Spleen (tissue), 11 donors: ENCODE data around the gene PDCD4. TPM values are rescaled to one million over a fixed set of nuclear protein-coding genes. Genes with fewer than 3 reads are reported as not detected.

Experiments used
- DNase-seq: peaks from one replicate; pipeline ENCODE4 v3.0.0-alpha.2; 2020
- H3K27ac ChIP-seq, 8 donors: fragments of 200-600 bp; sonication (generic) in 7 of 8; 1 replicate in 4 of 8; 2 replicates in 4 of 8; pipeline versions ENCODE4 v1.5.0 to v1.8.0; 2016 to 2021; ENCODE audit warnings: inconsistent platforms in 4 of 8, mild to moderate bottlenecking in 4 of 8, moderate library complexity in 1 of 8
- H3K27me3 ChIP-seq, 7 donors: fragments of 200-600 bp; sonication (generic) in 6 of 7; replicated peaks in 1 of 7; 1 replicate in 4 of 7; 2 replicates in 3 of 7; pipeline versions ENCODE4 v1.5.0 to v1.8.0; 2016 to 2021; ENCODE audit warnings: inconsistent platforms in 3 of 7, mild to moderate bottlenecking in 1 of 7
- H3K36me3 ChIP-seq, 6 donors: fragments of 200-600 bp; sonication (generic) in 5 of 6; 1 replicate in 4 of 6; 2 replicates in 2 of 6; pipeline versions ENCODE4 v1.5.0 to v1.8.0; 2016 to 2021; ENCODE audit warnings: inconsistent platforms in 2 of 6
- H3K4me1 ChIP-seq, 6 donors: fragments of 200-600 bp; sonication (generic) in 5 of 6; 1 replicate in 3 of 6; 2 replicates in 3 of 6; pipeline versions ENCODE4 v1.5.0 to v1.8.0; 2016 to 2021; ENCODE audit warnings: inconsistent platforms in 3 of 6
- H3K4me3 ChIP-seq, 8 donors: fragments of 200-600 bp; sonication (generic) in 7 of 8; 1 replicate in 4 of 8; 2 replicates in 4 of 8; pipeline versions ENCODE4 v1.5.0 to v1.8.0; 2016 to 2021; ENCODE audit warnings: inconsistent platforms in 4 of 8, mild to moderate bottlenecking in 4 of 8, moderate library complexity in 2 of 8
- H3K9me3 ChIP-seq, 8 donors: fragments of 200-600 bp; sonication (generic) in 7 of 8; 1 replicate in 4 of 8; 2 replicates in 4 of 8; pipeline versions ENCODE4 v1.5.0 to v1.8.0; 2016 to 2021; ENCODE audit warnings: inconsistent platforms in 4 of 8
- CTCF ChIP-seq, 11 experiments: fragments of 200-600 bp in 7 of 11; fragments of 450-650 bp in 4 of 11; sonication (generic) in 4 of 11; IDR thresholded peaks in 8 of 11; conservative IDR thresholded peaks in 3 of 11; 1 replicate in 7 of 11; 2 replicates in 4 of 11; pipeline versions ENCODE4 v1.4.0 to v1.8.0; 2016 to 2021; ENCODE audit warnings: antibody characterized with exemption in 11 of 11, inconsistent platforms in 4 of 11, mild to moderate bottlenecking in 1 of 11
- POLR2A ChIP-seq, 3 donors: fragments of 450-650 bp; IDR thresholded peaks; one replicate each; pipeline ENCODE4 v1.5.1; 2017; ENCODE audit warnings: antibody characterized with exemption in 3 of 3, mild to moderate bottlenecking in 1 of 3
- POLR2AphosphoS5 ChIP-seq, 3 donors: sonication (generic); formaldehyde crosslinking; IDR thresholded peaks; one replicate each; pipeline ENCODE4 v1.5.1; 2017; ENCODE audit warnings: antibody characterized with exemption in 3 of 3
- WGBS, 5 donors: extraction: QIAGEN DNeasy Blood & Tissue Kit in 3 of 5; methylation state at CpG; one replicate each; pipeline versions ENCODE4 v1.1.5 to v1.1.7; 2013 to 2018; 5-methylcytosine and 5-hydroxymethylcytosine counted together
- intact Hi-C: fragments of 100-400 bp; cut with DNase I; formaldehyde crosslinking; loops from one replicate; pipeline ENCODE4 v1.15.0; 2023; ENCODE audit warnings: low total_unique reads
- polyA plus RNA-seq, 3 donors: library from polyadenylated mRNA; stranded (reverse); fragments of 200-250 nt; gene quantifications; one replicate each; pipeline ENCODE4 v1.2.1, GENCODE V29; 2013
- total RNA-seq, 7 donors: library from RNA; depleted of rRNA in 3 of 7; stranded (reverse); fragments of >200 nt in 3 of 7; fragmentation: NEBNext Ultra II Directional in 4 of 7; extraction: Animal tissue kit (Norgen Biotek cat#: 25700) in 4 of 7; gene quantifications; one replicate each; pipeline versions ENCODE4 v1.1.0 to v1.2.1, GENCODE V29; 2016 to 2021
- donor health status: healthy with polysubstance abuse.
- donor health status: DM: no; HTN: no; CAD: no; lungs with moderate emphysema.
- donor health status: DM: no; HTN: no; CAD: no.
- donor health status: Bipolar disorder and iron deficiency.
- donor health status: healthy.
- donor health status: DM: no; HTN: no; CAD: no.
- donor health status: DM: yes; HTN: yes; CAD: no.

Gene PDCD4
- total and polyA plus RNA-seq, 10 donors: 121 to 204 (median 161) TPM

GRCh38 chr10:110881905-110882304 lies 10.2 kb downstream of the PDCD4 start:
- H3K4me3 ChIP-seq: no peak overlapping the region
- peak overlapping the region in 2 of 8 donors; percentile 11 to 37 for H3K27ac ChIP-seq
- 68 to 84% (median 77%) methylated on average over 4 of the region's 4 CpGs for WGBS, 5 donors

DNA sequence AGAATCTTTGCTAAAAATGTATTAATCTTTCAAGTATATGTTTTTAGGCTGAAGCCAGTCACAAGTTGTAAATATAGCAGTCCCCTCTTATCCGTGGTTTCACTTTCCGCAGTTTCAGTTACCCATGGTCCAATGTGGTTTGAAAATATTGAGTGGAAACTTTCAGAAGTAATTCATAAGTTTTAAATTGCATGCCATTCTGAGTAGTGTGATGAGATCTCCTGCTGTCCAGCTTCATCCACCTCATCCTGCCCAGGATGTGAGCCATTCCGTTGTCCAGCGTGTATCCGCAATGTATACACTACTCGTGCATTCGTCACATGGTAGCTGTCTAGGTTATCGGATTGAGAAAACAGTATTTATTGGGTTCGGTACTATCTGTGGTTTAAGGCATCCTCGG lies 12.2 kb downstream of the PDCD4 start:
- H3K27ac ChIP-seq: peak overlapping the region in 6 of 8 donors; percentile 6 to 27 (median 18)
- peak in 1 of 3 donors; percentile 39 for TF ChIP-seq POLR2AphosphoS5 (IDR thresholded peaks at IDR 0.05)
- TF ChIP-seq CTCF (IDR thresholded peaks at IDR 0.05 in 8 of 11, conservative IDR thresholded peaks at IDR 0.05 in 3 of 11): no peak
- TF ChIP-seq POLR2A (IDR thresholded peaks at IDR 0.05): no peak

More at GRCh38 chr10:110881905-110882304, 10.2 kb downstream of the PDCD4 start:
- peaks cover 6 to 100% (median 61%) of the 10 kb centered on the region in 6 donors for H3K4me1 ChIP-seq
- H3K9me3 ChIP-seq: no peaks in the 10 kb centered on the region
- intact Hi-C loops: no loop called here
- DNase-seq: no peak
- no peaks in the 10 kb centered on the region for H3K27me3 ChIP-seq
- peaks cover 0 to 100% (median 64%) of the 10 kb centered on the region in 6 donors for H3K36me3 ChIP-seq
- TF ChIP-seq POLR2AphosphoS5 (IDR thresholded peaks at IDR 0.05): no peak
- no peak for TF ChIP-seq POLR2A (IDR thresholded peaks at IDR 0.05)
- no peak for TF ChIP-seq CTCF (IDR thresholded peaks at IDR 0.05 in 8 of 11, conservative IDR thresholded peaks at IDR 0.05 in 3 of 11)

DNA sequence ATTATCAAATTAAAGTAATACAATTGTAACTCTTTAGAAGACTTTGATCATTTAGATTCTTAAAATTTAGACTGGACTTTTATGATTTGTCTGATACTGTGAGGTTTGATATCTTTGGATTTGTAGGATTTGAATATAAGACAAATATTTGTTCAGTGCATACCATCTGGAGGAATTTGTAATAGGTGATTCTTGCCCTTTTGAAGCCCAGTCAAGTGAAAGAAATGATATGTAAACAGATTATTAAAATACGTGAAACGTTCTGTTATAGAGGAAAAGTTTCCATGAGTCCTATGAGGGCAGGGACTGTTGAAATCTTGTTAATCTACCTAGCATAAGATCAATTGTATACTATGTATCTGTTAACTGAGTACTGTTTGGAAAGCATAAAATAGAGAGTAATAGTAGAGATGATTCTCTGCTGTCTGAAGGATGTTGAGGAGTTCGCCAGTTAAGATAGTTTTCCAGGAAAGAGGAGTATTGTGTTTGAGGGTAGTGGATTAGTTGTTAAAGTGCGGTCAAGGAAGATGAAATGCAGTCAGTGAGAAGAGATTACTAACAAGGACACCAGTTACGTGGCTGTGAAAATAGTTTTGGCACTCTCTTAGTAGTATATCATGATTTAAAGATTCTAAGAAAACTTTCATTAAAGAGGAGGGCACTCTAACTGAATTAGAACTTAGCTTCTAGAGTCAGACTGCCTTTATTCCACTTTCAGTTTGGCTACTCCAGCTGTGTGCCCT lies 14.4 kb downstream of the PDCD4 start:
- no peaks in the 10 kb centered on the region for H3K9me3 ChIP-seq
- H3K4me1 ChIP-seq: peaks cover 0 to 94% (median 35%) of the 10 kb centered on the region in 6 donors
- intact Hi-C loops: no loop called here
- no peak overlapping the region for H3K4me3 ChIP-seq
- peak overlapping the region in 3 of 8 donors; percentile 6 to 22 (median 8) for H3K27ac ChIP-seq
- DNase-seq: no peak
- H3K36me3 ChIP-seq: peaks cover 0 to 100% (median 73%) of the 10 kb centered on the region in 6 donors
- no peaks in the 10 kb centered on the region for H3K27me3 ChIP-seq
- WGBS, 5 donors: 60 to 73% (median 66%) methylated on average over 5 of the region's 5 CpGs
- TF ChIP-seq POLR2A (IDR thresholded peaks at IDR 0.05) (no peak), POLR2AphosphoS5 (IDR thresholded peaks at IDR 0.05) (no peak)

More for the DNA sequence above, 12.2 kb downstream of the PDCD4 start:
- DNase-seq: no peak
- peaks cover 0 to 95% (median 51%) of the 10 kb centered on the region in 6 donors for H3K4me1 ChIP-seq
- no peaks in the 10 kb centered on the region for H3K27me3 ChIP-seq
- peaks cover 0 to 100% (median 67%) of the 10 kb centered on the region in 6 donors for H3K36me3 ChIP-seq
- intact Hi-C loops: no loop called here
- WGBS, 5 donors: 77 to 86% (median 83%) methylated on average over 10 of the region's 10 CpGs
- no peaks in the 10 kb centered on the region for H3K9me3 ChIP-seq
- peak overlapping the region in 1 of 8 donors; percentile 10 for H3K4me3 ChIP-seq

- Histone ChIP-seq H3K27me3 (no peaks in the 10 kb centered on the region), H3K27ac (peak overlapping the region in 1 of 8 donors; percentile 8), H3K4me1 (peaks cover 0 to 94% (median 24%) of the 10 kb centered on the region in 6 donors), H3K4me3 (no peak overlapping the region), H3K9me3 (no peaks in the 10 kb centered on the region), H3K36me3 (peaks cover 0 to 100% (median 73%) of the 10 kb centered on the region in 6 donors)
- TF ChIP-seq POLR2AphosphoS5 (IDR thresholded peaks at IDR 0.05) (no peak), POLR2A (IDR thresholded peaks at IDR 0.05) (no peak), CTCF (IDR thresholded peaks at IDR 0.05 in 8 of 11, conservative IDR thresholded peaks at IDR 0.05 in 3 of 11) (no peak)
- no peak for DNase-seq
- 94 to 100% (median 96%) methylated on average over 1 of the region's 1 CpG for WGBS, 5 donors
- intact Hi-C loops: no loop called here
Measured at GRCh38 chr10:110887560-110887959, 15.8 kb downstream of the PDCD4 start.
